ENCODE measurements around the gene RAB37. TPM values are rescaled to one million over a fixed set of nuclear protein-coding genes. Genes with fewer than 3 reads are reported as not detected.

RAB37 gene
- total and polyA plus RNA-seq, 2 of the 8 experiments (the other 6 are each of a cell fraction or from before 2014, with no cell fraction given), result 5.5 to 6.1 TPM

GRCh38 chr17:74785981-74786360, 48.9 kb downstream of the RAB37 start:
- H4K8ac ChIP-seq (ENCODE audit: extremely low read depth, insufficient read depth, low read length), result no peak overlapping the region
- H3K9me3 ChIP-seq (ENCODE audit: insufficient read depth in 2 of 2, low read depth in 1 of 2, low read length in 1 of 2), result no peaks in the 10 kb centered on the region
- CTCF ChIA-PET (ENCODE audit: partially characterized antibody), result interaction anchor here (1.6 to 99.6 kb wide), 5 partner anchors 12 to 58 kb away, joined by 3 to 2981 read pairs (median 10); partner anchors contain the start of genes FDXR, GRIN2C, NHERF1 and RAB37
- H3K4ac ChIP-seq (replicated peaks; ENCODE audit: insufficient read length, low read depth, low read length), result no peak overlapping the region
- no peak overlapping the region for H3K4me2 ChIP-seq (ENCODE audit: insufficient read depth in 1 of 2, low read depth in 2 of 2, low read length in 2 of 2)
- H3K9ac ChIP-seq (replicated peaks in 1 of 4; ENCODE audit: extremely low read depth in 1 of 4, low read depth in 3 of 4, low read length in 3 of 4), result no peak overlapping the region
- no peak overlapping the region for H2BK5ac ChIP-seq (ENCODE audit: low read depth, low read length)
- 91% methylated on average over 9 of the region's 9 CpGs; no CpG with 5 or more reads in 1 of the 2 experiments for WGBS, 2 experiments (ENCODE audit: extremely low coverage in 1 of 2, insufficient coverage in 1 of 2, insufficient read length in 1 of 2, insufficient replicate concordance in 2 of 2, low coverage in 1 of 2, low lambda C conversion rate in 2 of 2, missing lambda C conversion rate in 1 of 2)
- no peaks in the 10 kb centered on the region; a peak in 1 of 4 replicates for H3K79me2 ChIP-seq (ENCODE audit: control insufficient read depth in 1 of 2, insufficient read depth in 2 of 2, low read length in 2 of 2)
- no peak overlapping the region for H3K27ac ChIP-seq (ENCODE audit: low read depth, low read length)
- H4K20me1 ChIP-seq (replicated peaks in 1 of 2; ENCODE audit: control insufficient read depth in 1 of 2, insufficient read depth in 2 of 2, low read length in 2 of 2), result peaks cover 5 to 15% of the 10 kb centered on the region in 2 experiments
- no peak overlapping the region for H2BK20ac ChIP-seq (ENCODE audit: low read length)
- no peaks in the 10 kb centered on the region for H3K23me2 ChIP-seq (ENCODE audit: low read depth, low read length)
- no peak overlapping the region for H2AK5ac ChIP-seq (ENCODE audit: low read depth, low read length)
- H3K27me3 ChIP-seq (replicated peaks in 1 of 4; ENCODE audit: control insufficient read depth in 3 of 4, extremely low read depth in 1 of 4, insufficient read depth in 3 of 4, low read length in 3 of 4), result no peaks in the 10 kb centered on the region
- POLR2A ChIA-PET (ENCODE audit: partially characterized antibody), result no interaction called here
- H4K5ac ChIP-seq (ENCODE audit: insufficient read length, low read depth, low read length), result no peak overlapping the region
- no peak overlapping the region for H2BK12ac ChIP-seq (ENCODE audit: low read depth, low read length)
- no peak overlapping the region for H2BK120ac ChIP-seq (replicated peaks; ENCODE audit: low read depth, low read length)
- H3K79me1 ChIP-seq (ENCODE audit: low read depth, low read length), result peaks cover 15% of the 10 kb centered on the region
- DNase-seq (ENCODE audit: low read depth in 1 of 2, low spot score in 2 of 2) (no peak), FAIRE-seq (no peak)
- peaks cover 0 to 3% (median 3%) of the 10 kb centered on the region in 4 experiments; a peak in 5 of 7 replicates for H3K4me1 ChIP-seq (replicated peaks in 1 of 4; ENCODE audit: control insufficient read depth in 3 of 4, insufficient read depth in 4 of 4, low read length in 3 of 4)
- no peak overlapping the region for H3K14ac ChIP-seq (ENCODE audit: insufficient read length)
- H2AFZ ChIP-seq (ENCODE audit: low read length), result no peak overlapping the region
- H3K56ac ChIP-seq (replicated peaks; ENCODE audit: insufficient read length, low read depth, low read length), result no peak overlapping the region
- no peak overlapping the region for H3K23ac ChIP-seq (ENCODE audit: insufficient read length)
- no peak overlapping the region for H3K18ac ChIP-seq (ENCODE audit: extremely low read depth, low read length)
- H4K91ac ChIP-seq (replicated peaks; ENCODE audit: insufficient read length, low read length), result no peak overlapping the region
- H3K4me3 ChIP-seq (ENCODE audit: extremely low read depth in 1 of 4, insufficient read depth in 2 of 4, low read depth in 3 of 4, low read length in 4 of 4), result no peak overlapping the region
- no peaks in the 10 kb centered on the region; a peak in 2 of 8 replicates for H3K36me3 ChIP-seq (ENCODE audit: control insufficient read depth in 2 of 4, insufficient read depth in 4 of 4, low read length in 3 of 4)
- H2BK15ac ChIP-seq (ENCODE audit: low read length), result no peak overlapping the region
- TF ChIP-seq SRF (IDR thresholded peaks at IDR 0.05; ENCODE audit: low read depth, low read length) (no peak), POLR2A (IDR thresholded peaks at IDR 0.05; ENCODE audit: control extremely low read depth in 1 of 2, low read depth in 2 of 2, low read length in 2 of 2) (no peak), CHD1 (IDR thresholded peaks at IDR 0.05; ENCODE audit: low read depth, low read length) (no peak), KDM1A (IDR thresholded peaks at IDR 0.05; ENCODE audit: borderline replicate concordance, low read length) (no peak), FOSL1 (IDR thresholded peaks at IDR 0.05; ENCODE audit: insufficient read depth, low read depth, low read length) (no peak)

Data from H1 (cell line).